ENCODE measurements around the gene WASF3. TPM values are rescaled to one million over a fixed set of nuclear protein-coding genes. Genes with fewer than 3 reads are reported as not detected.

WASF3 gene
- polyA plus RNA-seq, 3 donors: not detected

DNA sequence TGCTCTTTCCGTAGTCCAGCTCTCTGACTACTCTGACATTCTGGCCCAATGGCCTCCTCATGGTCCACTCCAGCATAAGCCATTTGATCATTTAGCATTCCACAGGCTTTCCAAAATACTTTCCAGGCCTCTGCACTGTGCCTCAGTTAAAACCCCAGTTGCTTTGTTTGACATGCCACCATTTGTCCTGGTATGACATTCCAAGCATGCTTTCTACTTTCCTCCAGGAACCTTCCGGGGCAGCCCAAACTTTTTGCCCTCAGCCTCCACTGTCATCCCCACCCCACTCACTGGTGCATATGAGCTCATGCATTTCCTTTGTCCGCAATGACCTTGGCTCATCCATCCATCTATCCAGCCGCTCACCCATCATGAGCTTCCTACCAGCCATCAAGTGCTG, 41.8 kb upstream of the WASF3 start:
- H3K27ac Mint-ChIP-seq: no peak overlapping the region
- H3K9me3 Mint-ChIP-seq: peaks cover 0 to 7% (median 0%) of the 10 kb centered on the region in 7 donors
- no peaks in the 10 kb centered on the region for H3K4me1 Mint-ChIP-seq
- no peak overlapping the region for H3K27ac ChIP-seq (ENCODE audit: low read depth in 1 of 2, low read length in 2 of 2)
- no peak overlapping the region for H3K4me2 ChIP-seq (replicated peaks; ENCODE audit: extremely low read depth, low read length, poor library complexity, severe bottlenecking)
- DNase-seq: no peak
- no peak overlapping the region for H2AFZ ChIP-seq (ENCODE audit: insufficient read depth, low read depth, low read length, poor library complexity, severe bottlenecking)
- peaks cover 0 to 6% of the 10 kb centered on the region in 2 donors for H3K9me3 ChIP-seq (replicated peaks in 1 of 2; ENCODE audit: control insufficient read depth in 1 of 2, insufficient read depth in 1 of 2, low read length in 2 of 2)
- intact Hi-C loops (cut with micrococcal nuclease): no loop called here
- no peaks in the 10 kb centered on the region for H3K79me2 ChIP-seq (ENCODE audit: insufficient read depth, low read length)
- no peaks in the 10 kb centered on the region for H3K27me3 ChIP-seq (ENCODE audit: control insufficient read depth in 2 of 2, insufficient read depth in 2 of 2, low read length in 2 of 2)
- 81% methylated on average over 4 of the region's 4 CpGs for WGBS (ENCODE audit: insufficient coverage)
- H3K4me3 Mint-ChIP-seq: no peak overlapping the region
- H3K36me3 ChIP-seq (replicated peaks in 1 of 2; ENCODE audit: control insufficient read depth in 1 of 2, insufficient read depth in 2 of 2, low read length in 2 of 2): no peaks in the 10 kb centered on the region
- TF ChIP-seq, protein P1, sequence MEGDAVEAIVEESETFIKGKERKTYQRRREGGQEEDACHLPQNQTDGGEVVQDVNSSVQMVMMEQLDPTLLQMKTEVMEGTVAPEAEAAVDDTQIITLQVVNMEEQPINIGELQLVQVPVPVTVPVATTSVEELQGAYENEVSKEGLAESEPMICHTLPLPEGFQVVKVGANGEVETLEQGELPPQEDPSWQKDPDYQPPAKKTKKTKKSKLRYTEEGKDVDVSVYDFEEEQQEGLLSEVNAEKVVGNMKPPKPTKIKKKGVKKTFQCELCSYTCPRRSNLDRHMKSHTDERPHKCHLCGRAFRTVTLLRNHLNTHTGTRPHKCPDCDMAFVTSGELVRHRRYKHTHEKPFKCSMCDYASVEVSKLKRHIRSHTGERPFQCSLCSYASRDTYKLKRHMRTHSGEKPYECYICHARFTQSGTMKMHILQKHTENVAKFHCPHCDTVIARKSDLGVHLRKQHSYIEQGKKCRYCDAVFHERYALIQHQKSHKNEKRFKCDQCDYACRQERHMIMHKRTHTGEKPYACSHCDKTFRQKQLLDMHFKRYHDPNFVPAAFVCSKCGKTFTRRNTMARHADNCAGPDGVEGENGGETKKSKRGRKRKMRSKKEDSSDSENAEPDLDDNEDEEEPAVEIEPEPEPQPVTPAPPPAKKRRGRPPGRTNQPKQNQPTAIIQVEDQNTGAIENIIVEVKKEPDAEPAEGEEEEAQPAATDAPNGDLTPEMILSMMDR (IDR thresholded peaks at IDR 0.05): no peak
- no peaks in the 10 kb centered on the region for H3K4me1 ChIP-seq (ENCODE audit: control insufficient read depth in 1 of 2, insufficient read depth in 2 of 2, low read length in 2 of 2)
- no peaks in the 10 kb centered on the region for H3K36me3 Mint-ChIP-seq
- H3K9ac ChIP-seq (ENCODE audit: insufficient read depth, low read length, poor library complexity, severe bottlenecking): no peak overlapping the region
- no peak overlapping the region for H3K4me3 ChIP-seq (replicated peaks in 1 of 3; ENCODE audit: low read depth in 2 of 3, low read length in 3 of 3)
- H4K20me1 ChIP-seq (ENCODE audit: insufficient read depth, low read length): no peaks in the 10 kb centered on the region
- H3K27me3 Mint-ChIP-seq (ENCODE audit: low read depth in 3 of 3): peaks cover 3 to 7% (median 4%) of the 10 kb centered on the region in 3 donors

DNA sequence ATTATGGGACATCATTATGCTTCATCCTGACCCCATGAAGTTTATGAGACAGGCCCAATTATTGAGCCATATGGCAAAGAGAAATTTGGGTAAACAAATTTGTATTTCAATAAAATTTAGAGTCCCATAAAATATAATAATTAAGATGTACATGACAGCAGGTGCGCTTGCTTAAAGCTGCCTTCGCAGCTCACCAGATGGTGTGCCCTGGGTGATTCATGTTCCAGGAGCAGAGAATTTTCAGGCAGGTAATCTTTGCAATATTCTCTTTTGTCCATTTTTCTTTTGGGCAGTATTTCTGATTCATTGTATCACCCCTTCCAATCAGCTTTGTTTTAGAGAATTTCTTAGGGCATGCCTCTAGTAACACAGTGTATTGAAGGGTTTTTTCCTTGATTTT, 39.5 kb upstream of the WASF3 start:
- no peaks in the 10 kb centered on the region for H3K4me1 ChIP-seq (ENCODE audit: control insufficient read depth in 1 of 2, insufficient read depth in 2 of 2, low read length in 2 of 2)
- H3K4me3 Mint-ChIP-seq: no peak overlapping the region
- H3K36me3 ChIP-seq (replicated peaks in 1 of 2; ENCODE audit: control insufficient read depth in 1 of 2, insufficient read depth in 2 of 2, low read length in 2 of 2): no peaks in the 10 kb centered on the region
- H3K27me3 Mint-ChIP-seq (ENCODE audit: low read depth in 3 of 3): peaks cover 1 to 3% (median 1%) of the 10 kb centered on the region in 3 donors
- DNase-seq: no peak
- no peaks in the 10 kb centered on the region for H3K79me2 ChIP-seq (ENCODE audit: insufficient read depth, low read length)
- intact Hi-C loops (cut with micrococcal nuclease): no loop called here
- peaks cover 0 to 5% (median under 1%) of the 10 kb centered on the region in 7 donors for H3K9me3 Mint-ChIP-seq
- H4K20me1 ChIP-seq (ENCODE audit: insufficient read depth, low read length): no peaks in the 10 kb centered on the region
- H3K4me1 Mint-ChIP-seq: no peaks in the 10 kb centered on the region
- H3K27me3 ChIP-seq (ENCODE audit: control insufficient read depth in 2 of 2, insufficient read depth in 2 of 2, low read length in 2 of 2): no peaks in the 10 kb centered on the region
- H2AFZ ChIP-seq (ENCODE audit: insufficient read depth, low read depth, low read length, poor library complexity, severe bottlenecking): no peak overlapping the region
- H3K27ac Mint-ChIP-seq: no peak overlapping the region
- peaks cover 0 to 7% of the 10 kb centered on the region in 2 donors for H3K9me3 ChIP-seq (replicated peaks in 1 of 2; ENCODE audit: control insufficient read depth in 1 of 2, insufficient read depth in 1 of 2, low read length in 2 of 2)
- no peak overlapping the region for H3K4me3 ChIP-seq (replicated peaks in 1 of 3; ENCODE audit: low read depth in 2 of 3, low read length in 3 of 3)
- TF ChIP-seq, protein P1 (IDR thresholded peaks at IDR 0.05): no peak
- no peak overlapping the region for H3K9ac ChIP-seq (ENCODE audit: insufficient read depth, low read length, poor library complexity, severe bottlenecking)
- WGBS (ENCODE audit: insufficient coverage): no CpG with 5 or more reads among the region's 2 CpGs
- no peak overlapping the region for H3K4me2 ChIP-seq (replicated peaks; ENCODE audit: extremely low read depth, low read length, poor library complexity, severe bottlenecking)
- H3K27ac ChIP-seq (ENCODE audit: low read depth in 1 of 2, low read length in 2 of 2): no peak overlapping the region
- H3K36me3 Mint-ChIP-seq: no peaks in the 10 kb centered on the region

All from CD14-positive monocyte (primary cell).